CD8-positive, alpha-beta memory T cell (primary cell): ENCODE data around the gene RABL6. TPM values are rescaled to one million over a fixed set of nuclear protein-coding genes. Genes with fewer than 3 reads are reported as not detected.
A peak's percentile ranks its signal among the peaks of the same experiment; 100 is the strongest.
"Not testable (repeated sequence)": the region's sequence is repeated elsewhere in the genome, so short reads cannot be mapped to it uniquely, and the experiment has no call there.

ENCODE experiments used
- CTCF ChIA-PET: fragments of 350-600 bp; sonication (Branson Sonifier 250); formaldehyde crosslinking; loops from one replicate; lab custom pipeline; 2021; ENCODE audit warnings: antibody characterized with exemption; lab: Charles Lee
- POLR2A ChIA-PET: fragments of 350-600 bp; sonication (Branson Sonifier 250); formaldehyde crosslinking; loops from one replicate; lab custom pipeline; 2021; ENCODE audit warnings: antibody characterized with exemption; lab: Charles Lee
- DNase-seq, 5 donors: peaks; one replicate each; pipeline versions ENCODE4 v3.0.0 to v3.0.0-alpha.2; 2020 to 2022; ENCODE audit warnings: mixed read lengths in 1 of 5
- H3K27ac ChIP-seq: one replicate; pipeline ENCODE4 v1.7.0; 2013; ENCODE audit warnings: low read depth, mild to moderate bottlenecking, low read length, moderate library complexity
- H3K27me3 ChIP-seq: 2 replicates; pipeline ENCODE4 v1.7.0; 2013; ENCODE audit warnings: low read length, mild to moderate bottlenecking; ENCODE audit not compliant: insufficient read depth, poor library complexity, severe bottlenecking
- H3K36me3 ChIP-seq: 2 replicates; pipeline ENCODE4 v1.7.0; 2013; ENCODE audit warnings: mild to moderate bottlenecking, low read length, moderate library complexity; ENCODE audit not compliant: insufficient read depth
- H3K4me1 ChIP-seq: 2 replicates; pipeline ENCODE4 v1.7.0; 2013; ENCODE audit warnings: mild to moderate bottlenecking, low read length, moderate library complexity; ENCODE audit not compliant: insufficient read depth
- H3K4me3 ChIP-seq: 2 replicates; pipeline ENCODE4 v1.7.0; 2013; ENCODE audit warnings: mild to moderate bottlenecking, low read length
- H3K9me3 ChIP-seq: 2 replicates; pipeline ENCODE4 v1.7.0; 2013; ENCODE audit warnings: mild to moderate bottlenecking, low read length
- H3K27ac Mint-ChIP-seq, 8 donors: one replicate each; pipeline ENCODE4 v1.8.0; 2020 to 2021; ENCODE audit warnings: mixed read lengths in 8 of 8, mild to moderate bottlenecking in 6 of 8, inconsistent platforms in 3 of 8, moderate library complexity in 3 of 8
- H3K27me3 Mint-ChIP-seq, 2 donors: one replicate each; pipeline ENCODE4 v1.8.0; 2020 to 2021; ENCODE audit warnings: mixed read lengths in 2 of 2, mild to moderate bottlenecking in 1 of 2, moderate library complexity in 1 of 2
- H3K36me3 Mint-ChIP-seq, 3 donors: one replicate each; pipeline ENCODE4 v1.8.0; 2020 to 2021; ENCODE audit warnings: mixed read lengths in 3 of 3, inconsistent platforms in 1 of 3, mild to moderate bottlenecking in 1 of 3
- H3K4me1 Mint-ChIP-seq, 3 donors: one replicate each; pipeline ENCODE4 v1.8.0; 2020 to 2021; ENCODE audit warnings: mixed read lengths in 3 of 3, inconsistent platforms in 1 of 3, mild to moderate bottlenecking in 1 of 3
- H3K4me3 Mint-ChIP-seq, 7 donors: one replicate each; pipeline ENCODE4 v1.8.0; 2020 to 2021; ENCODE audit warnings: mixed read lengths in 7 of 7, mild to moderate bottlenecking in 6 of 7, moderate library complexity in 4 of 7, inconsistent platforms in 2 of 7
- H3K9me3 Mint-ChIP-seq, 5 donors: one replicate each; pipeline ENCODE4 v1.8.0; 2020 to 2022; ENCODE audit warnings: mixed read lengths in 5 of 5, mild to moderate bottlenecking in 3 of 5, moderate library complexity in 2 of 5, inconsistent platforms in 1 of 5
- polyA plus RNA-seq: library from polyadenylated mRNA; unstranded; fragments of 300-500 nt; fragmentation: Illumina TruSeq; gene quantifications from one replicate; pipeline ENCODE4 v1.2.3, GENCODE V29; 2021
- total RNA-seq, 2 experiments: library from RNA; stranded (reverse); gene quantifications; one replicate each; pipeline ENCODE4 v1.2.3, GENCODE V29; 2021

Gene RABL6
- total and polyA plus RNA-seq, 3 experiments from 2014 or later: 20.9 to 106 (median 98.2) TPM

DNA sequence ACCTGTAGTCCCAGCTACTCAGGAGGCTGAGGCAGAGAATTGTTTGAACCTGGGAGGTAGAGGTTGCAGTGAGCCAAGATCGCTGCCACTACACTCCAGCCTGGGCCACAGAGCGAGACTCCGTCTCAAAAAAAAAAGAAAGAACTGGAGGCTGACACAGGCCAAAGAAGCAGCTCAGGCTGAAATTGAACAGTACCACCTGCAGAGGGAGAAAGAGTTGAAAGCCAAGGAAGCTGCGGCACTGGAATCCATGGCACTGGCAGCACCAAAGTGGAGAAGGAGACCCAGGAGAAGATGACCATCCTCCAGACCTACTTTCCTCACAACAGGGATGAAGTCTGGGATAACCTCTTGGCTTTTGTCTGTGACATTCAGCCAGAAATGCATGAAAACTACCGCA, 27.9 kb upstream of the RABL6 start:
- DNase-seq: no peak
- H3K4me1 ChIP-seq: no peaks in the 10 kb centered on the region
- ChIA-PET CTCF (interaction anchor here (3.4 to 4.1 kb wide), 2 partner anchors 8 to 256 kb away, joined by 16 to 19 read pairs; no protein-coding TSS in a partner anchor), POLR2A (no interaction called here)
- H3K9me3 ChIP-seq: no peaks in the 10 kb centered on the region
- no peak overlapping the region for H3K27ac ChIP-seq
- peaks cover 0 to 1% (median 0%) of the 10 kb centered on the region in 3 donors for H3K36me3 Mint-ChIP-seq
- no peaks in the 10 kb centered on the region for H3K9me3 Mint-ChIP-seq
- H3K4me1 Mint-ChIP-seq: peaks cover 0 to 3% (median 0%) of the 10 kb centered on the region in 3 donors
- H3K27me3 Mint-ChIP-seq: peaks cover 16 to 22% of the 10 kb centered on the region in 2 donors
- H3K27ac Mint-ChIP-seq: no peak overlapping the region
- no peaks in the 10 kb centered on the region for H3K27me3 ChIP-seq
- no peaks in the 10 kb centered on the region for H3K36me3 ChIP-seq
- no peak overlapping the region for H3K4me3 Mint-ChIP-seq
- no peak overlapping the region for H3K4me3 ChIP-seq

DNA sequence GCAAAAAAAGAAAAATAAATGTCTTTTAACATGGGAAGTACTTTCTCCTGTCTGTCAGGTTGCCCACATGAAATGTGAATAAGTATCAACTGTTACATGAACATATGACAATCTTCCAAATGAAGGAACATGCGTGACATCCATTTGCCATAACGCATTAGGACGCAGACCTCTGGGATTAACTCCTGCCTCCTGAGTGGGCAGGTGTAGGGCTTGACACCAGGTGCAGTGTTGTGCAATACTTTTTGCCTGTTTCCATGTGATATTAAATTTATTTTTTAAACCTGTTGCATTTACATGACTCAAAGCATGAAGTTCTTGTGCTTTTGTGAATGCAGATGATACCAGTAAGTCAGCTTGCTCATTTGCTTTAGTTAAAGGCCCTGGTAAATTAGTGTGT, 25.3 kb upstream of the RABL6 start:
- no peak overlapping the region for H3K27ac ChIP-seq
- H3K4me1 ChIP-seq: no peaks in the 10 kb centered on the region
- H3K36me3 ChIP-seq: no peaks in the 10 kb centered on the region
- no peak overlapping the region for H3K4me3 ChIP-seq
- H3K27ac Mint-ChIP-seq: no peak overlapping the region
- H3K9me3 ChIP-seq: no peaks in the 10 kb centered on the region
- H3K36me3 Mint-ChIP-seq: peaks cover 0 to 1% (median 0%) of the 10 kb centered on the region in 3 donors
- peaks cover 16 to 18% of the 10 kb centered on the region in 2 donors for H3K27me3 Mint-ChIP-seq
- DNase-seq: no peak
- H3K27me3 ChIP-seq: no peaks in the 10 kb centered on the region
- H3K4me3 Mint-ChIP-seq: no peak overlapping the region
- ChIA-PET POLR2A (no interaction called here), CTCF (interaction anchor here (1.8 kb wide), 1 partner anchor 253 kb away, joined by 6 read pairs; no protein-coding TSS in a partner anchor)
- H3K9me3 Mint-ChIP-seq: no peaks in the 10 kb centered on the region
- peaks cover 0 to 9% (median 1%) of the 10 kb centered on the region in 3 donors for H3K4me1 Mint-ChIP-seq

DNA sequence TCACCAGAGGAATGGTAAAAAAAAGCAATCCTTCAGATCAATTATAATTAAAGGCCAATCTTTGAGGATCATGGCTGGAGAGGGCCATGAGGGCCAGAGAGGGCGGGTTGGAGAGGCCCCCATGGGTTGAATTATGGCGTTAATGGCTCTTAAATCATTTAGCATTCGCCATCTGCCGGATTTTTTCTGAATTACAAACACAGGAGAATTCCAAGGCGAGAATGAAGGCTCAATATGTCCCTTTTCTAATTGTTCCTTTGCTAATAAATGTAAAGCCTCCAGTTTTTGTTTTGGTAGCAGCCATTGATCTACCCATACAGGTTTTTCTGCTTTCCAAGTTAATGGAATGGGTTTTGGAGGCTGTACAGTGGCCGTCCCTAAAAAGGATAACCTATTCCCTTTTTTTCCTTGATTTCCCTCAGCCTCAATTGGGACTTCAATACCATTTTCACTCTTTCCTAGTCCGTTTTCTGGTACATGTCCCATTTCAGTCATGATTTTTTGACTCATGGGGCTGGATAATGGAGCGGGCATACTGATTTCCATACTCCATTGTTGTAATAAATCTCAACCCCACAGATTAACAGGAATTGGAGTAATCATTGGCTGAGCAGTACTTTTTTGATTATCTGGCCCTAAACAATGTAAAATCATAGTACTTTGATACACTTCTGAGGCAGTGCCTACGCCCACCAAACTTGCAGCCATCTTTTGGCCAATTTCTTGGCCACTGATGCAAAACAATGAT, 23.3 kb upstream of the RABL6 start:
- Histone ChIP-seq H3K27me3 (no peaks in the 10 kb centered on the region), H3K4me3 (no peak overlapping the region), H3K9me3 (no peaks in the 10 kb centered on the region), H3K36me3 (no peaks in the 10 kb centered on the region), H3K27ac (peak overlapping the region; percentile 9), H3K4me1 (no peaks in the 10 kb centered on the region)
- POLR2A ChIA-PET: no interaction called here
- CTCF ChIA-PET: no interaction called here
- no peak overlapping the region for H3K4me3 Mint-ChIP-seq
- peaks cover 3 to 8% of the 10 kb centered on the region in 2 donors for H3K27me3 Mint-ChIP-seq
- H3K9me3 Mint-ChIP-seq: no peaks in the 10 kb centered on the region
- H3K36me3 Mint-ChIP-seq: no peaks in the 10 kb centered on the region
- DNase-seq: no peak
- peaks cover 7 to 22% (median 9%) of the 10 kb centered on the region in 3 donors for H3K4me1 Mint-ChIP-seq
- H3K27ac Mint-ChIP-seq: no peak overlapping the region

DNA sequence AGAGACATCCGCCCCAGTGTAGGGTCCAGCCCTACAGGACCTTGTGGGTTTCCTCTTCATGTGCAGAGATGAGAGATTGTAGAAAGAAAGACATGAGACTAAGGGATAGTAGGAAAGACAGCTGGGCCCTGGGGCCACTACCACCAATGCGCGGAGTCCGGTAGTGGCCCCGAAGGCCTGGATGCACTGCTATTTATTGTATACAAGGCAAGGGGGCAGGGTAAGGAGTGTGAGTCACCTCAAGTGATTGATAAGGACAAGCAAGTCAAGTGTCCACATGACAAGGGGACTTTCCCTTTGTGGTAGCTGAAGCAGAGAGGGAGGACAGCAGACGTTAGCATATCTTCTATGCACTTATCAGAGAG, 22.8 kb upstream of the RABL6 start:
- Mint-ChIP-seq H3K9me3 (no peaks in the 10 kb centered on the region), H3K27ac (no peak overlapping the region), H3K4me3 (no peak overlapping the region), H3K27me3 (peaks cover 3 to 8% of the 10 kb centered on the region in 2 donors), H3K36me3 (no peaks in the 10 kb centered on the region), H3K4me1 (peaks cover 7 to 22% (median 9%) of the 10 kb centered on the region in 3 donors)
- no peaks in the 10 kb centered on the region for H3K4me1 ChIP-seq
- no peak for DNase-seq
- no peaks in the 10 kb centered on the region for H3K36me3 ChIP-seq
- POLR2A ChIA-PET: no interaction called here
- no peaks in the 10 kb centered on the region for H3K9me3 ChIP-seq
- CTCF ChIA-PET: no interaction called here
- no peak overlapping the region for H3K4me3 ChIP-seq
- H3K27ac ChIP-seq: peak overlapping the region; percentile 9
- no peaks in the 10 kb centered on the region for H3K27me3 ChIP-seq

DNA sequence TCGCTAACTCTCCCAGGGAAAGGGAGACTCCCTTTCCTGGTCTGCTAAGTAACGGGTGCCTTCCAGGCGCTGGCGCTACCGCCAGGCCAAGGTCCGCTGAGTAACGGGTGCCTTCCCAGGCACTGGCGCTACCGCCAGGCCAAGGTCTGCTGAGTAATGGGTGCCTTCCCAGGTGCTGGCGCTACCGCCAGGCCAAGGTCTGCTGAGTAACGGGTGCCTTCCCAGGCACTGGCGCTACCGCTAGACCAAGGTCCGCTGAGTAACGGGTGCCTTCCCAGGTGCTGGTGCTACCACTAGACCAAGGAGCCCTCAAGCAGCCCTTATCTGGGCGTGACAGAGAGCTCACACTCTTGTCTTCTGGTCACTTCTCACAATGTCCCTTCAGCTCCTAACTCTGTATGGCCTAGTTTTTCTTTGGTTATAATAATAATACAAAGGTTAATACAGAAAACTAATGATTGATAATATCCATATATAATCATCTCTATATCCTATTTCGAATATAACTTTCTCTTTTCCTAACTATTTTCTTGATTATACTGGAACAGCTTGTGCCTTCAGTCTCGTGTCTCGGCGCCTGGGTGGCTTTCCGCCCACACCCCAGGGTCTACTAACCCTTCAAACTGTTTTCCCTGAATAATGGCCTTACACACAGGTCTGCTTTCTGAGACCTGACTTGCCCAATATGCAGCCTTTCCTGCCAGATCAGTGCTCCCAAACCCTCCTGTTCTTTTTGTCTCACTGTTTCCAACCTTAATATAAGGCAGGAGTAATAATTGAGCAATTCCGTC, 22.0 kb upstream of the RABL6 start:
- H3K27me3 ChIP-seq: not testable (repeated sequence)
- CTCF ChIA-PET: interaction anchor here (1.3 to 5.6 kb wide), 4 partner anchors 14 to 278 kb away, joined by 3 to 51 read pairs (median 5); no protein-coding TSS in a partner anchor

DNA sequence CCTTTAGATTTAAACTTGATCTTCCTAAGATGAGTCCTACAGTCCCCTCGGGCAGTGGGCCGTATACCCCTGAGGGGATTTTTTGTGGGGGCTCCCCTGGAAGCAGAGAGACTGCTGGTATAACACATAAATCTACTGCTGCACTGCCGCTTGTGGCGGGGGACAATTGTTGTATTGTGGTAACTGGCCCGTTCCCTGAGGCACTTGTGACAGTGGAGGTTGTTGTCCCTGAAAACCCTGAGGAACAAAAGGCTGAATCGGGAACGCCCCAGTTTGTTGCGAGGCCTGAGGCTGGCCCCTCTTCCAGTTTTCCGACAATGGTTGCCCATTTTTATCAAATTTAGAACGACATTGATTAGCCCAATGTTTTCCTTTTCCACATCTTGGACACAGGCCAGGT, 21.3 kb upstream of the RABL6 start:
- DNase-seq: no peak
- H3K4me3 ChIP-seq: no peak overlapping the region
- POLR2A ChIA-PET: no interaction called here
- H3K9me3 Mint-ChIP-seq: no peaks in the 10 kb centered on the region
- H3K27ac Mint-ChIP-seq: no peak overlapping the region
- H3K9me3 ChIP-seq: no peaks in the 10 kb centered on the region
- peak overlapping the region; percentile 7 for H3K27ac ChIP-seq
- peaks cover 3 to 8% of the 10 kb centered on the region in 2 donors for H3K27me3 Mint-ChIP-seq
- CTCF ChIA-PET: interaction anchor here (1.0 to 5.6 kb wide), 9 partner anchors 8 to 441 kb away, joined by 3 to 51 read pairs (median 5); partner anchors contain the start of gene RNF224
- H3K36me3 ChIP-seq: no peaks in the 10 kb centered on the region
- peaks cover 0 to under 1% (median 0%) of the 10 kb centered on the region in 3 donors for H3K36me3 Mint-ChIP-seq
- H3K27me3 ChIP-seq: no peaks in the 10 kb centered on the region
- peaks cover 5% of the 10 kb centered on the region for H3K4me1 ChIP-seq
- H3K4me3 Mint-ChIP-seq: no peak overlapping the region
- peaks cover 12 to 26% (median 19%) of the 10 kb centered on the region in 3 donors for H3K4me1 Mint-ChIP-seq

More for the DNA sequence above, 22.0 kb upstream of the RABL6 start:
- H3K9me3 Mint-ChIP-seq, POLR2A ChIA-PET, H3K4me3 Mint-ChIP-seq, H3K36me3 Mint-ChIP-seq, H3K27ac Mint-ChIP-seq, DNase-seq, H3K27me3 Mint-ChIP-seq, H3K36me3 ChIP-seq, H3K9me3 ChIP-seq, H3K4me3 ChIP-seq, H3K4me1 ChIP-seq: not testable (repeated sequence)
- peak overlapping the region; percentile 7 for H3K27ac ChIP-seq
- H3K4me1 Mint-ChIP-seq: peaks cover 12 to 26% (median 13%) of the 10 kb centered on the region in 3 donors

- H3K36me3 Mint-ChIP-seq, H3K27me3 ChIP-seq, H3K27ac Mint-ChIP-seq, H3K4me1 ChIP-seq, H3K4me3 Mint-ChIP-seq, H3K36me3 ChIP-seq, H3K9me3 ChIP-seq, H3K27me3 Mint-ChIP-seq, H3K27ac ChIP-seq, H3K4me3 ChIP-seq, H3K9me3 Mint-ChIP-seq, DNase-seq: not testable (repeated sequence)
- POLR2A ChIA-PET: interaction anchor here (1.3 kb wide), 1 partner anchor 248 kb away, joined by 3 read pairs; no protein-coding TSS in a partner anchor
- CTCF ChIA-PET: interaction anchor here (0.6 to 5.6 kb wide), 12 partner anchors 9 to 441 kb away, joined by 3 to 51 read pairs (median 4); partner anchors contain the start of gene RNF224
- H3K4me1 Mint-ChIP-seq: peaks cover 14 to 28% (median 22%) of the 10 kb centered on the region in 3 donors
Observed at GRCh38 chr9:136786983-136787382, 20.8 kb upstream of the RABL6 start.
